Islet precursor cell (in vitro differentiated cells): ENCODE data around the gene CLCA1.

Experiments used
- DNase-seq: peaks from one replicate; pipeline ENCODE4 v3.0.0-alpha.2; 2018

The CLCA1 gene

DNA sequence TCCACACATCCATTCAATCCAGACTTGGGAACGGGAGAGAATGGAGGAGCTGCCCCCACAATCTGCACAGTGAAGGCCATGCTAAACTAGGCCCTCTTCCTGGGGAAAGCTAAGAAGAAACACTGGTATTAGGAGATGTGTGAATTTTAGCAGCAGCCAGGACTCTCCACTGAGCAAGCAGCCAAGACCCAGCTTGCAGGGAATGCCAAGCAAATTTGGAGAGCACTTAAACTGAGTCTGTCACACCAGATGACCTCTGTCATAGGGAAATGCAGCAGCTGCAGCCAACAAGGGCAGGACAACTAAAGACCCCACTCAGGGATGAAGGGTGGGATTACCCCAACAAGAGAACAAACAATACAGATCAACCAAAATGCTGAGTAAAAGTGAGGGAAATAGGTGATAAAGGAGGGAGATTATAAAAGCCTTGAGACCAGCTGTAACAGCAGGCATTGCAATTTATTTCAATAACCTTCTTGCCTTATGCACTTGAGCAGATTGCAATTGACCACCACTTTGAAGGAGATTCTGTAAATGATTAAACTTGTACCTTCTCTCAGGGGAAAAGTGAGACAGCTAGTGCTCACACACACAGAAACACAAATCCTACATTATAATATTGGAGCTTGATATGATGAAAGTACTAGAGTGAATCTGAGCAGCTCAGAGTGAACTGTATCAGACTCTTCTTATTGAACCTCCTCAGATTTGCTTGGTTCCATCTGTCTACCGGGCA is 2.5 kb upstream of the CLCA1 start:
- no peak for DNase-seq

DNA sequence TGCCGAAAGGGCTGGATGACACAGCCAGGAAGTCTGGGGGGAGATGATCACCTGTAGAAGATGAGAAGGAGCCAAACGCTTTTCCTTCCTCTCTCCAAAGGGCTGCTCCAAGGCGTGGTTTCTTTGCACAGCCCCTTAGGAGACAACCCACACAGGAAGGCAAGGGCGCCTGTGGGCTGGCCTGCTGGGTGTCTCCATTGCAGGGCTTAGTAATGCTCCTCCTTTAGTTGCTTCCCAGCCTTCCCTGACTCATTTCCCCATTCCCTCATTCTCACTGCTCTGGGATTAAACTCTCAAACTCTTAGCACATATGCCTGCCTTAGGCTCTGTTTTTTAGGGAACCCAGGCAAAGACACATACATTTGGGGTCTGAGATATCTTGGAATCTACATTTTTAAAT is 1.7 kb upstream of the CLCA1 start:
- no peak for DNase-seq

GRCh38 chr1:86470859-86471258 is 2.1 kb downstream of the CLCA1 start:
- DNase-seq: no peak

DNA sequence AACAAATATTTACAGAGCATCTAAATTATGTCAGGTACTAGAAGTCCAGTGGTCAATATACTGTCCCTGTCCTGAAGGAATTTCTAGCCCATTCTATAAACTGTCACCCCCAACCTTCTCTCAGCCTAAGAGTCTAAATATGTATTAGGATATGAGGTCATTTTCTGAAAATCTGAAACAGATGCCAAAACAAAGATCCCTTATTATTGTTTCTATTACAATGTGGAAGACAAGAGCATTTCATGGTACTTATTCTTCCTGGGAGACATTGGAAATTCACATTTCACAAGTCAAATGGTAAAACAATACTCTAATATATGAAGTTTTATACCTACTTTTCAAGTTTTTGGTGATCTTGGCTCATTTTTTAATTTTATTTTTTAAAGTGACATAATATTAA is 2.6 kb downstream of the CLCA1 start:
- no peak for DNase-seq

GRCh38 chr1:86472152-86472551 is 3.4 kb downstream of the CLCA1 start:
- DNase-seq: no peak

GRCh38 chr1:86472767-86473166 is 4.0 kb downstream of the CLCA1 start:
- DNase-seq: no peak

DNA sequence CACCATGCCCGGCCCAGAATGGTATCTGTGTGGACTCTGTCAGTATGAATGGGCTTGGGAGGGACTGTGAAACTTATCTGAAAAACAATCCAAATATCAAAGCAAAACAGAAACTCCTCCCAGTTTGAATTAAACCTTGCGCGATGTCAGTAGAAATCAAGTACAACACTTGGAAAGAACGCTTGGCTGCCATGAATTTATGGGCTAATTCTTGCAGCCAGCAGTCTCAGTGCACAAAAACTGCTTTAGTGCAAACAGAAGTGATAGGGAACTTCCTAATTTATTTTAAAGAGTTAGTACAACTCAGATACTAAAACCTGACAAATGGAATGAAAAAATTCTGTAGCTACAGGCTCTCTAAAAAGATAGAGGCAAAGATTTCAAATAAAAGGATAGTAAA is 8.5 kb downstream of the CLCA1 start:
- DNase-seq: no peak

GRCh38 chr1:86477682-86478081 is 9.0 kb downstream of the CLCA1 start:
- DNase-seq: no peak

GRCh38 chr1:86478416-86479156 is 9.9 kb downstream of the CLCA1 start:
- DNase-seq: no peak

DNA sequence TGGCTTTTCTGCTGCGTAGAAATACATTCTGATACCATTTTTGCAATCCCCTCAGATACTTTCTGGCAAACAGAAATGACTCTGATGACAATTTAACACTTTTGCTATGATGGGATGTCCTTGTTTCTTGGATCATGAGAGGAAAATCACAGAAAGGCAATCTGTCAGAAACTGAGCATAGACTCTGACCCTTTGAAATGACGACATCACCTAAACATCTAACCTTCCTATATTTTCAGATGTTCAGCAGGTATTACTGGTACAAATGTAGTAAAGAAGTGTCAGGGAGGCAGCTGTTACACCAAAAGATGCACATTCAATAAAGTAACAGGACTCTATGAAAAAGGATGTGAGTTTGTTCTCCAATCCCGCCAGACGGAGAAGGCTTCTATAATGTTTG is 13.2 kb downstream of the CLCA1 start:
- DNase-seq: no peak

DNA sequence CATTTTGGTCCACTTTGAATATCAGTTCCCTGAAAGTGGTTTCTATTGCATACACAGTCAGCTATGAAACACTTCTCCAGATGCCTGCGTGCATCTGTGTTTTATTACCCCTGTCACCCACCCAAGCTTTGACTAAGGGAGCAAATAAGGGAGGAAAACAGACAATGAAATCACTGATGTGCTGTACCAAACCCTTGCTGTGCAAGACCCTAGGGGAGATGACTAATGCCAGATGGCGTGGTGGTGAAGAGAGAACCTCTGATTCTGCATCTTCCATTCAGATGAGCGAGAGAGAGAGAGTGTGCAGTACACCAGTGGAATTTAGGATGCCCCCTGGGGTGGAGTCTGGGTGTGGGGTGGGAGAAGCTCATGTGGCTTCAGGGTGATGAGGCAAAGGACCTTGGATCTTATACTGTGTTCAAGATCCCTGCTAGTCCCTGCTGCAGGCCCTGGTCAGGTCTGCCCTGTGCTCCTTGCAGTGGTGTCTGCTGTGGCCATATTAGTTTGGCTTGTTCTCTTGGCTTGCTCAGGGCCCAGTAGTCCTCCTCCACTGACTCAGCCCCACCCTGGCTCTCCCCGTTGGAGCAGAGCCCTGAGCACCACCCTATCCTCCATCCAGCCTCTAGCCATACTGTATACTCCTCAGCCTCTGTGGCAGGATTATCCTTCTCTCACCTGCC is 18.5 kb downstream of the CLCA1 start:
- peak; percentile 65 for DNase-seq

DNA sequence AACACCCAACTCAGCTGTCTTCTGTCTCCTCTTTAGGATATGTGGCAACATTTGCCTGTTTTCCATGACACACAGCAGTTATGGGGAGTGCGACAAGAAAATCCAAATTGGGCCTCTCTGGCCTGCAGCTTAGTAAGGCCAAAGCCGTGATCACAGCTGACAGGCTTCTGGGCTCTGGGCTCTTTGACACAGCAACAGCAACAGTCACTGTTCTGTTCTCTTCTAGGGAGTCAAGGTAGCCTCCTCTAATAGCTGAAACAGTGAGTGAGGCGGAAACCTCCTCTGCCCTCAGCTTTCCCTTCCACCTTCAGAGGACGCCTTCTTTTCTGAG is 19.0 kb downstream of the CLCA1 start:
- no peak for DNase-seq

GRCh38 chr1:86489242-86489878 is 20.6 kb downstream of the CLCA1 start:
- DNase-seq: no peak

- no peak for DNase-seq
Observed at GRCh38 chr1:86491171-86491950, 22.6 kb downstream of the CLCA1 start.

DNA sequence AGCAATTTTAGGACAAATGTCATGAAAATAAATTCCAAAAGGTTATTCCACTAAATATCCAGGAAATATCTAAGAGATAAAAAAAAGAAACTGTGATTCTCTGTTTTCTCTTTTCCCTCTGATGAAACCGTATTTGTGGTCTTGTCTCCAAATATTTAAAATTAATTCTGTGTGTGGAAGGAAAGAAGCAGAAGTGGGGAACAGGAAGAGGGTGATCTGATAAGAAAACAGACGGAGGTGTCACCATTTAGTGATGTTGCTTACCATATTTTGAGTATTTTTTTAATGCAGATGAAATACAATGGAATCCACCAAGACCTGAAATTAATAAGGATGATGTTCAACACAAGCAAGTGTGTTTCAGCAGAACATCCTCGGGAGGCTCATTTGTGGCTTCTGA is 29.6 kb downstream of the CLCA1 start:
- DNase-seq: no peak

DNA sequence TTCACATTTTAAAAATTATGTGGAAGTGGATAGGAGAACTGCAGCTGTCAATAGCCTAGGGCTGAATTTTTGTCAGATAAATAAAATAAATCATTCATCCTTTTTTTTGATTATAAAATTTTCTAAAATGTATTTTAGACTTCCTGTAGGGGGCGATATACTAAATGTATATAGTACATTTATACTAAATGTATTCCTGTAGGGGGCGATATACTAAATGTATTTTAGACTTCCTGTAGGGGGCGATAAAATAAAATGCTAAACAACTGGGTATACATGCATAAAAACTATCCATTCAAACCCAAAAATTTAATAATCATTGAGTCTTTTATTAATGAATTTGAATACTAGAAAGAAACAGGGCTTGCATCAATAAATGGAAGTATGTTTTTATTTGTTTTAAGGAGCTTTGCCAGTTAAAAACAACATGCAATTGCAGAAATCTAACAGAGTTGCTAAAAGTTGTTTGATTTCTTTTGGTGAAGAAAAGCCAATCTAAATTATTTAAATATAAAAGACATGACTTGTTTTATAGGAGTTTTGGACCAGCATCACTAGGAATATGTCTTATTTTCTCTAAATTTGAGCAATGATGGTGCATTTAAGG is 31.4 kb downstream of the CLCA1 start:
- no peak for DNase-seq

DNA sequence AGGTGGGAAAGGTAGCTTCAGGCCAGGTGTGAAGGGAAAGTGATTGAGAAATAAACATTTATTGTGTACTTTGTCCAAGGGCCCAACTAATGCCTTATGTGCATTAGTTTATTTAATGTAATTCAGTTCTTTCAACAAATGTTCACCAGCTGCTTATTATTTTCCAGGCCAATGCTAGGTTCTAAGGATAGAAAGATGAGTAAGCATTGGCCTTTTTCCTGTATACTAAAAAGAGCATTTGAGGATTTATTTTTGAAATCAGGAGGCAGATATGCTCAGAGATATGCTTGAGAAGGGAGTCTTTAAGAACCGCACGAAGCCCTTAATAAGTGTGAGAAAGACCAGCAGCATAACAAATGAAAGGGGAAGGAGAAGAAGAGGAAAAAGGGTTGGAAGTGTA is 32.0 kb downstream of the CLCA1 start:
- no peak for DNase-seq

DNA sequence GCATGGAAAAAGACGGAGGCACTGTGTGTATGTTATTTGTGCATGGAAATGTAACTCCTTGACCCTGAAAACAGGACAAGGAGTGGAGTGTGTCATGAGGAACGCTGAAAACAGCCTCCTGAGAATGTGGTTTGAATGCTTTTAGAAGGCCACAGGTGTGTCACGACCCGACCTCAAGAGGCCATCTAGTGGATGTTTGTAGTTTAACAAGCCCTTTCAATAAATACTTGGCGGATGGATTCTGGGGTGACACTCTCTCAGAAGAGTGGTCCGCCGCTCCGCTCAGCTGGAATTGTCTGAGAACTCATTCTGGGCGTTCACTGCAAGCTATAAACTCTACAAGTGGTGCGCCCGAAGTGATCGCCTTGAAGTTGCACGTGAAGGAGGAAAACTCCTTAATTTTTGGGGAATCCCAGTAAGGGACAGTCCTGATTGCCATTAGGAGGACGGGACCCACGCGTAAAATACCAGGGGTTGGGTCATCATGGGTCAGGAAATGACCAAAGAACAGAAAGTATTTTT is 33.5 kb downstream of the CLCA1 start:
- peak; percentile 81 for DNase-seq

DNA sequence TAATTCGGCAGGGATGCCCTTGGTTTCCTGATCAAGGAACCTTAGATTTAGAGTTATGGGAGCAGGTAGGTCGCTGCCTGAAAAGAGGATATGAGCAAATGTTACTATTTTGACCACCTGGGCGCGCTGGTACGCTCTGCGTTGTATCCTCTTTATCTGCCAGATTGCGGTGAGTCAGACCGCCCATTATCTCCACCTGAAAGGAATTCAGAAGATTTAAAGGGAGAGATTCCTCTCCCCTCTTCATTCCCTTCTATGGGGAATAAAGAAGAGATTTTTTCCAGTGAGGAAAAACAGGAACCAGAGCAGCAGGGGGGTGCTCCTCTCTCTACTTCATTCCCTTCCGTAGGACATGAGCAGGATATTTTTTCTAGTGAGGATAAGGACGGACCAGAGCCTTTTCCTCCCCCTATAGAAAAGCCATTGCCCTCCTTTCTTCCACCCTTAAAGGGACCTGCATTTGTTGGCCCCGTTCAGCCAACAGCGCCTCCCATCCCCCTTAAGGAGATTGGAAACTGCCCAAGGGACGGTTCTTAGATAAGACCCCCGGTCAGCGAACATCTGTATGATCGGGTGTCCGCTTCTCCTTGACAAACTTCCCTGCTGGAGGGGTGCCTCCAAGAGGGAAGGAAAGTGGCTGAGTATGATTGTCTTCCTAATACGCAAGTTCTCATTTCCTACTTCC is 34.1 kb downstream of the CLCA1 start:
- peak; percentile 92 for DNase-seq

DNA sequence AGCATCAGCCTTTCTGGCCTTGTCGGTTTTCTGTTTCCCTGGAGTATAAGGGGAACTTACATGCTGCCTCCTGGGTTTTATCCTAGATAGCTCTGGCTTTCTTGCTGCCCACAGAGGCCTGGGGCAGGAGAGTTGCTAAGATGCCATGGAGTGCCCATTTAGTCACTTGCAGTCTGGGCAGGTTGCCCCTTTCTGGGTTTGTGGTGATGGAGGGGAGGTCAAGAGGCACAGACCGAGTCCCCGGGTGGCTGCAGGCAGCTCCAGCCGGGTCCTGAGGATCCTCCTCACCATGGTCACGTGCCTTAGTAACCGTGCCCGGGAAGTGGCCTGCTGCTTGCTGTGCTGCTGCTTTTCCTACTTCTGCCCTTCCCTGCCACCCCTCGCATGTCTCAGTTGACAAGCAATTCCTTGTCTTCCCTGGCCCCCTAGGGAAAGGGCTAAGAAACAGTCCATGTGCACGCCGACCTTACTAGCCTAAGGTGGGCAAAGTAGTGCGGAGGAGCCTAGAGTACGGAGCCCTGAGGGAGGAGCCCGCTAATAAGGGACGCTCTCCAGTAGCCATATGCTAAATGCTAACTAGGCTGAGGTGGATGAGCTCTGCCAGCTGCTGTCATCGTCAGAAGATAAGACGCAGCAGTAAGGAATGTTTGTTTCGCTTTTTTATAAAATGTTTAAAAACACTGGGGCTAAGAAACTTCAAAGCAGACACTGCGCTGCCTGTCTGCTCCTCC is 34.8 kb downstream of the CLCA1 start:
- DNase-seq: peak; percentile 65

- DNase-seq: peak; percentile 60
Observed at GRCh38 chr1:86504137-86504479, 35.4 kb downstream of the CLCA1 start.
